ENCODE data around the gene BEST1.
"Not testable (repeated sequence)": the region's sequence is repeated elsewhere in the genome, so short reads cannot be mapped to it uniquely, and the experiment has no call there.

BEST1 gene

DNA sequence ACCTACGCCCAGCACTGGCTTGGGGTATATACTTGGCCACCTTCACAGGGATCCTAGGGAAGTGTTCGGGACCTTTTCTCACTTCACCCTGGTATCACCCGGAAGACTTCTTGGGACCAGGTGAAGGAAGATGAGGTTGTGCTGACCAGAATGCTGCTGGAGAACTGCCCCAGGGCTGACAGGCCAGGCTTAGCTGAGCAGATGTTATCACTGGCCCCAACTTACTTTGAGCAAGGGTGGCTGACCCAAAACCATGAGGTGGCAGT is 12.8 kb downstream of the BEST1 start:
- no peak for DNase-seq (ENCODE audit: low spot score)
- TF ChIP-seq, protein P1, sequence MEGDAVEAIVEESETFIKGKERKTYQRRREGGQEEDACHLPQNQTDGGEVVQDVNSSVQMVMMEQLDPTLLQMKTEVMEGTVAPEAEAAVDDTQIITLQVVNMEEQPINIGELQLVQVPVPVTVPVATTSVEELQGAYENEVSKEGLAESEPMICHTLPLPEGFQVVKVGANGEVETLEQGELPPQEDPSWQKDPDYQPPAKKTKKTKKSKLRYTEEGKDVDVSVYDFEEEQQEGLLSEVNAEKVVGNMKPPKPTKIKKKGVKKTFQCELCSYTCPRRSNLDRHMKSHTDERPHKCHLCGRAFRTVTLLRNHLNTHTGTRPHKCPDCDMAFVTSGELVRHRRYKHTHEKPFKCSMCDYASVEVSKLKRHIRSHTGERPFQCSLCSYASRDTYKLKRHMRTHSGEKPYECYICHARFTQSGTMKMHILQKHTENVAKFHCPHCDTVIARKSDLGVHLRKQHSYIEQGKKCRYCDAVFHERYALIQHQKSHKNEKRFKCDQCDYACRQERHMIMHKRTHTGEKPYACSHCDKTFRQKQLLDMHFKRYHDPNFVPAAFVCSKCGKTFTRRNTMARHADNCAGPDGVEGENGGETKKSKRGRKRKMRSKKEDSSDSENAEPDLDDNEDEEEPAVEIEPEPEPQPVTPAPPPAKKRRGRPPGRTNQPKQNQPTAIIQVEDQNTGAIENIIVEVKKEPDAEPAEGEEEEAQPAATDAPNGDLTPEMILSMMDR (IDR thresholded peaks at IDR 0.05; ENCODE audit: borderline replicate concordance, control extremely low read depth, extremely low read depth, insufficient read depth, missing control alignments), result no peak
- in situ Hi-C loops (cut with MboI; ENCODE audit: low sequenced_read_pairs, unreplicated experiment), result loop anchor here (10.0 kb wide), 1 partner anchor 112 kb away; no protein-coding TSS in a partner anchor

DNA sequence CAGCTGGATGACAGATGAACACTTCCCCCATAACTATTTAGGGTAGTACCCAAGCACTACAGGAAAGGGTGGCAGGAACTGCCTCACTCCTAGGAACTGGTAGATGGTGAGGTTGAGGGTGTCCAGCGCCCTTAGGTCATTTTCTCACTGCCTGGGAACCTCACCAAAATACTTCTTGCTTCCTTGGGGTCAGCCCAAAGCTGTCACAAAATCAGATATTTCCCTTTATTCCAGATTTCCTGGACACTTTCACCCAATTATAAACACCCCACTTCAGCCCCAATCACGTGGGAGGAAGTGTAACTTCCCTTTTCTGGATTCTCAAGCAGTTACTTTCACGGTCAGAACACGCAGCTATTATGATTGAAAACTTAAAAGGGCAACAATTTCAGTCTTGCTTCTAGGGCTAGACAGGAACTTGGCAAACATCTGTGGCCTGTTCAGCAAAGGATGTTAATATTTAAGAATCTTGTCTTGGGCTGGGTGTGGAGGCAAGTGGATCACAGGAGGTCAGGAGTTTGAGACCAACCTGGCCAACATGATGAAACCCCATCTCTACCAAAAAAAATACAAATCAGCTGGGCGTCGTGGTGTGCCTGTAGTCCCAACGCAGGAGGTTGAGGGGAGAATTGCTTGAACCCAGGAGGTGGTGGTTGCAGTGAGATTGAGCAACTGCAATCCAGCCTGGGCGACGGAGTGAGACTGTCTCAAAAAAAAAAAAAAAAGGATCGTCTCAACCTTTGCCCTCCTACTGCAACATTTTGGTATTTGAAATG is 13.3 kb downstream of the BEST1 start:
- TF ChIP-seq, protein P1 (IDR thresholded peaks at IDR 0.05; ENCODE audit: borderline replicate concordance, control extremely low read depth, extremely low read depth, insufficient read depth, missing control alignments), result no peak
- in situ Hi-C loops (cut with MboI; ENCODE audit: low sequenced_read_pairs, unreplicated experiment), result loop anchor here (10.0 kb wide), 1 partner anchor 111 kb away; no protein-coding TSS in a partner anchor
- no peak for DNase-seq (ENCODE audit: low spot score)

- in situ Hi-C loops (cut with MboI; ENCODE audit: low sequenced_read_pairs, unreplicated experiment), result loop anchor here (10.0 kb wide), 1 partner anchor 111 kb away; no protein-coding TSS in a partner anchor
- no peak for DNase-seq (ENCODE audit: low spot score)
- TF ChIP-seq, protein P1 (IDR thresholded peaks at IDR 0.05; ENCODE audit: borderline replicate concordance, control extremely low read depth, extremely low read depth, insufficient read depth, missing control alignments), result no peak
Observed at GRCh38 chr11:61964058-61964665, 14.0 kb downstream of the BEST1 start.

- not testable (repeated sequence) for DNase-seq (ENCODE audit: low spot score)
- in situ Hi-C loops (cut with MboI; ENCODE audit: low sequenced_read_pairs, unreplicated experiment), result loop anchor here (10.0 kb wide), 1 partner anchor 110 kb away; no protein-coding TSS in a partner anchor
Observed at GRCh38 chr11:61964666-61965271, 14.6 kb downstream of the BEST1 start.

DNA sequence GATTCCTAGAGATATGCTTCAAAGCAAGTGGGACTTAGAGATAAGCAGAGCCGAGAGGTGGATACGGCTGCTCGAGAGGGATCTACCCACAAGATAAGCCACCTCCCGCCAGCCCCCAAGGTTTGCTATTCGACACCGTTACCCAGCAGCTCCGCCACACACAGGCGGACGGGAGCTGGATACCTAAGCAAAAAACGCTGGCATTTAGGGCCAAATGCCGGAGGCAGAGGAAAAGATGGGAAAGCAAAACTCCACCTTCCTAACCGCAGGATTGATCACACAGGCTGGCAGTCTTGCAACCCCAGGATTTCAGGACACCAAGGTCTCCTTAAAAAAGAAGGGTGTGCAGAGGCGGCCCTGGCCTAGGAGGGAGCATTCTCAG is 16.6 kb downstream of the BEST1 start:
- no peak for DNase-seq (ENCODE audit: low spot score)

GRCh38 chr11:61967116-61967923 is 17.2 kb downstream of the BEST1 start, which contains the start of gene FTH1:
TSS of gene FTH1 (minus strand) at chr11:61967634. CDS start at chr11:61967425, 209 bp downstream.
- in situ Hi-C loops (cut with MboI; ENCODE audit: low sequenced_read_pairs, unreplicated experiment), result loop anchor here (10.0 kb wide), 1 partner anchor 107 kb away; no protein-coding TSS in a partner anchor
- TF ChIP-seq, protein P1 (IDR thresholded peaks at IDR 0.05; ENCODE audit: borderline replicate concordance, control extremely low read depth, extremely low read depth, insufficient read depth, missing control alignments), result no peak
- DNase-seq (ENCODE audit: low spot score), result peak; percentile 95

More for the DNA sequence above, 16.6 kb downstream of the BEST1 start:
- TF ChIP-seq, protein P1 (IDR thresholded peaks at IDR 0.05; ENCODE audit: borderline replicate concordance, control extremely low read depth, extremely low read depth, insufficient read depth, missing control alignments), result no peak
- in situ Hi-C loops (cut with MboI; ENCODE audit: low sequenced_read_pairs, unreplicated experiment), result loop anchor here (10.0 kb wide), 1 partner anchor 108 kb away; no protein-coding TSS in a partner anchor

Measured in GM13976 (cell line).